GM23338 (cell line): ENCODE data around the gene TAF10. TPM values are rescaled to one million over a fixed set of nuclear protein-coding genes. Genes with fewer than 3 reads are reported as not detected.

Experiments used
- CREB1 ChIP-seq: fragments of 250-450 bp; sonication (Bioruptor Pico); IDR thresholded peaks from 2 replicates; pipeline ENCODE4 v1.5.0; 2020; ENCODE audit warnings: low read depth, mild to moderate bottlenecking, moderate library complexity
- EZH2 ChIP-seq: fragments of 200-600 bp; sonication (generic); IDR thresholded peaks from one replicate; pipeline ENCODE4 v1.8.0; 2017; ENCODE audit warnings: antibody characterized with exemption, mild to moderate bottlenecking, low read depth; ENCODE audit not compliant: unreplicated experiment
- EZH2phosphoT487 ChIP-seq: fragments of 200-600 bp; sonication (generic); IDR thresholded peaks from one replicate; pipeline ENCODE4 v1.8.1; 2018; ENCODE audit warnings: antibody characterized with exemption; ENCODE audit not compliant: unreplicated experiment
- JUNB ChIP-seq: IDR thresholded peaks from one replicate; pipeline ENCODE4 v1.6.1; 2016; ENCODE audit warnings: antibody characterized with exemption; ENCODE audit not compliant: unreplicated experiment
- POLR2AphosphoS5 ChIP-seq: IDR thresholded peaks from 2 replicates; pipeline ENCODE4 v1.6.1; 2016; ENCODE audit warnings: antibody characterized with exemption, low read depth
- ZNF114 ChIP-seq: fragments of 250-450 bp; sonication (Bioruptor Pico); IDR thresholded peaks from 2 replicates; pipeline ENCODE4 v1.5.0; 2020; ENCODE audit warnings: mild to moderate bottlenecking, moderate library complexity
- polyA plus RNA-seq: library from polyadenylated mRNA; unstranded; fragments of >200 nt; fragmentation: Nextera tagmentation; extraction: Ambion mirVana; gene quantifications from 2 replicates; pipeline ENCODE4 v1.2.1, GENCODE V29; 2016
- total RNA-seq: library from RNA; depleted of rRNA; stranded (reverse); fragments of >200 nt; shearing (Covaris generic); gene quantifications from 2 replicates; pipeline ENCODE4 v1.2.3, GENCODE V29; 2014
- TF ChIP-seq, protein P1 (sequence below): fragments of 250-450 bp; sonication (Bioruptor Pico); IDR thresholded peaks from 2 replicates; pipeline ENCODE4 v1.5.0; 2020; ENCODE audit warnings: mild to moderate bottlenecking, moderate library complexity
- TF ChIP-seq, protein P2 (sequence below): IDR thresholded peaks from 2 replicates; pipeline ENCODE4 v1.6.1; 2016; ENCODE audit warnings: antibody characterized with exemption
- TF ChIP-seq, protein P3 (sequence below): IDR thresholded peaks from one replicate; pipeline ENCODE4 v1.6.1; 2018; ENCODE audit warnings: antibody characterized with exemption; ENCODE audit not compliant: unreplicated experiment

Gene TAF10
- total and polyA plus RNA-seq, 2 experiments from 2014 or later = 108 to 253 TPM

DNA sequence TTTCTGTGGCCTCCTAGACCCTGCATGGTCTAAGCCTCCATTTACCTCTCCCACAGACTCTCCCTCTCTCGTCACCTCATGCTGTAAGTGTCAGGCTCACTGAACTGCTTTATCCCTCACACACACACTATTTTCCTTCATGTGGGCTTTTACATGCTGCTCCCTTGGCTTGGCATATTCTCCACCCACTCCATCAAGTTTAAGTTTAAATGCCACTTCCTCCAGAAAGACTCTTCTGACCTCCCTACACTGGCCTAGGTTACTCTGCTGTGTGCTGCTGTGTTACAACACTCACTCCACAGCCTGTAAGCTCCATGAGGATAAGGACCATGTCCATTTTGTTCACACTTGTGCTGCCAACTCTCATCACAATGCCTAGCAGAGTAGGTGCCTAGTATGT lies 41.1 kb upstream of the TAF10 start (continued):
- TF ChIP-seq, protein P1, sequence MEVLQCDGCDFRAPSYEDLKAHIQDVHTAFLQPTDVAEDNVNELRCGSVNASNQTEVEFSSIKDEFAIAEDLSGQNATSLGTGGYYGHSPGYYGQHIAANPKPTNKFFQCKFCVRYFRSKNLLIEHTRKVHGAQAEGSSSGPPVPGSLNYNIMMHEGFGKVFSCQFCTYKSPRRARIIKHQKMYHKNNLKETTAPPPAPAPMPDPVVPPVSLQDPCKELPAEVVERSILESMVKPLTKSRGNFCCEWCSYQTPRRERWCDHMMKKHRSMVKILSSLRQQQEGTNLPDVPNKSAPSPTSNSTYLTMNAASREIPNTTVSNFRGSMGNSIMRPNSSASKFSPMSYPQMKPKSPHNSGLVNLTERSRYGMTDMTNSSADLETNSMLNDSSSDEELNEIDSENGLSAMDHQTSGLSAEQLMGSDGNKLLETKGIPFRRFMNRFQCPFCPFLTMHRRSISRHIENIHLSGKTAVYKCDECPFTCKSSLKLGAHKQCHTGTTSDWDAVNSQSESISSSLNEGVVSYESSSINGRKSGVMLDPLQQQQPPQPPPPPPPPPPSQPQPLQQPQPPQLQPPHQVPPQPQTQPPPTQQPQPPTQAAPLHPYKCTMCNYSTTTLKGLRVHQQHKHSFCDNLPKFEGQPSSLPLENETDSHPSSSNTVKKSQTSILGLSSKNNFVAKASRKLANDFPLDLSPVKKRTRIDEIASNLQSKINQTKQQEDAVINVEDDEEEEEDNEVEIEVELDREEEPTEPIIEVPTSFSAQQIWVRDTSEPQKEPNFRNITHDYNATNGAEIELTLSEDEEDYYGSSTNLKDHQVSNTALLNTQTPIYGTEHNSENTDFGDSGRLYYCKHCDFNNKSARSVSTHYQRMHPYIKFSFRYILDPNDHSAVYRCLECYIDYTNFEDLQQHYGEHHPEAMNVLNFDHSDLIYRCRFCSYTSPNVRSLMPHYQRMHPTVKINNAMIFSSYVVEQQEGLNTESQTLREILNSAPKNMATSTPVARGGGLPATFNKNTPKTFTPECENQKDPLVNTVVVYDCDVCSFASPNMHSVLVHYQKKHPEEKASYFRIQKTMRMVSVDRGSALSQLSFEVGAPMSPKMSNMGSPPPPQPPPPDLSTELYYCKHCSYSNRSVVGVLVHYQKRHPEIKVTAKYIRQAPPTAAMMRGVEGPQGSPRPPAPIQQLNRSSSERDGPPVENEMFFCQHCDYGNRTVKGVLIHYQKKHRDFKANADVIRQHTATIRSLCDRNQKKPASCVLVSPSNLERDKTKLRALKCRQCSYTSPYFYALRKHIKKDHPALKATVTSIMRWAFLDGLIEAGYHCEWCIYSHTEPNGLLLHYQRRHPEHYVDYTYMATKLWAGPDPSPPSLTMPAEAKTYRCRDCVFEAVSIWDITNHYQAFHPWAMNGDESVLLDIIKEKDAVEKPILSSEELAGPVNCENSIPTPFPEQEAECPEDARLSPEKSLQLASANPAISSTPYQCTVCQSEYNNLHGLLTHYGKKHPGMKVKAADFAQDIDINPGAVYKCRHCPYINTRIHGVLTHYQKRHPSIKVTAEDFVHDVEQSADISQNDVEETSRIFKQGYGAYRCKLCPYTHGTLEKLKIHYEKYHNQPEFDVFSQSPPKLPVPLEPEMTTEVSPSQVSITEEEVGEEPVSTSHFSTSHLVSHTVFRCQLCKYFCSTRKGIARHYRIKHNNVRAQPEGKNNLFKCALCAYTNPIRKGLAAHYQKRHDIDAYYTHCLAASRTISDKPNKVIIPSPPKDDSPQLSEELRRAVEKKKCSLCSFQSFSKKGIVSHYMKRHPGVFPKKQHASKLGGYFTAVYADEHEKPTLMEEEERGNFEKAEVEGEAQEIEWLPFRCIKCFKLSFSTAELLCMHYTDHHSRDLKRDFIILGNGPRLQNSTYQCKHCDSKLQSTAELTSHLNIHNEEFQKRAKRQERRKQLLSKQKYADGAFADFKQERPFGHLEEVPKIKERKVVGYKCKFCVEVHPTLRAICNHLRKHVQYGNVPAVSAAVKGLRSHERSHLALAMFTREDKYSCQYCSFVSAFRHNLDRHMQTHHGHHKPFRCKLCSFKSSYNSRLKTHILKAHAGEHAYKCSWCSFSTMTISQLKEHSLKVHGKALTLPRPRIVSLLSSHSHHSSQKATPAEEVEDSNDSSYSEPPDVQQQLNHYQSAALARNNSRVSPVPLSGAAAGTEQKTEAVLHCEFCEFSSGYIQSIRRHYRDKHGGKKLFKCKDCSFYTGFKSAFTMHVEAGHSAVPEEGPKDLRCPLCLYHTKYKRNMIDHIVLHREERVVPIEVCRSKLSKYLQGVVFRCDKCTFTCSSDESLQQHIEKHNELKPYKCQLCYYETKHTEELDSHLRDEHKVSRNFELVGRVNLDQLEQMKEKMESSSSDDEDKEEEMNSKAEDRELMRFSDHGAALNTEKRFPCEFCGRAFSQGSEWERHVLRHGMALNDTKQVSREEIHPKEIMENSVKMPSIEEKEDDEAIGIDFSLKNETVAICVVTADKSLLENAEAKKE (CRISPR knock-in tag) = no peak
- TF ChIP-seq EZH2phosphoT487 = no peak
- no peak for TF ChIP-seq JUNB
- TF ChIP-seq ZNF114 (CRISPR knock-in tag) = no peak
- TF ChIP-seq, protein P2, sequence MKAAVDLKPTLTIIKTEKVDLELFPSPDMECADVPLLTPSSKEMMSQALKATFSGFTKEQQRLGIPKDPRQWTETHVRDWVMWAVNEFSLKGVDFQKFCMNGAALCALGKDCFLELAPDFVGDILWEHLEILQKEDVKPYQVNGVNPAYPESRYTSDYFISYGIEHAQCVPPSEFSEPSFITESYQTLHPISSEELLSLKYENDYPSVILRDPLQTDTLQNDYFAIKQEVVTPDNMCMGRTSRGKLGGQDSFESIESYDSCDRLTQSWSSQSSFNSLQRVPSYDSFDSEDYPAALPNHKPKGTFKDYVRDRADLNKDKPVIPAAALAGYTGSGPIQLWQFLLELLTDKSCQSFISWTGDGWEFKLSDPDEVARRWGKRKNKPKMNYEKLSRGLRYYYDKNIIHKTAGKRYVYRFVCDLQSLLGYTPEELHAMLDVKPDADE = no peak
- TF ChIP-seq, protein P3, sequence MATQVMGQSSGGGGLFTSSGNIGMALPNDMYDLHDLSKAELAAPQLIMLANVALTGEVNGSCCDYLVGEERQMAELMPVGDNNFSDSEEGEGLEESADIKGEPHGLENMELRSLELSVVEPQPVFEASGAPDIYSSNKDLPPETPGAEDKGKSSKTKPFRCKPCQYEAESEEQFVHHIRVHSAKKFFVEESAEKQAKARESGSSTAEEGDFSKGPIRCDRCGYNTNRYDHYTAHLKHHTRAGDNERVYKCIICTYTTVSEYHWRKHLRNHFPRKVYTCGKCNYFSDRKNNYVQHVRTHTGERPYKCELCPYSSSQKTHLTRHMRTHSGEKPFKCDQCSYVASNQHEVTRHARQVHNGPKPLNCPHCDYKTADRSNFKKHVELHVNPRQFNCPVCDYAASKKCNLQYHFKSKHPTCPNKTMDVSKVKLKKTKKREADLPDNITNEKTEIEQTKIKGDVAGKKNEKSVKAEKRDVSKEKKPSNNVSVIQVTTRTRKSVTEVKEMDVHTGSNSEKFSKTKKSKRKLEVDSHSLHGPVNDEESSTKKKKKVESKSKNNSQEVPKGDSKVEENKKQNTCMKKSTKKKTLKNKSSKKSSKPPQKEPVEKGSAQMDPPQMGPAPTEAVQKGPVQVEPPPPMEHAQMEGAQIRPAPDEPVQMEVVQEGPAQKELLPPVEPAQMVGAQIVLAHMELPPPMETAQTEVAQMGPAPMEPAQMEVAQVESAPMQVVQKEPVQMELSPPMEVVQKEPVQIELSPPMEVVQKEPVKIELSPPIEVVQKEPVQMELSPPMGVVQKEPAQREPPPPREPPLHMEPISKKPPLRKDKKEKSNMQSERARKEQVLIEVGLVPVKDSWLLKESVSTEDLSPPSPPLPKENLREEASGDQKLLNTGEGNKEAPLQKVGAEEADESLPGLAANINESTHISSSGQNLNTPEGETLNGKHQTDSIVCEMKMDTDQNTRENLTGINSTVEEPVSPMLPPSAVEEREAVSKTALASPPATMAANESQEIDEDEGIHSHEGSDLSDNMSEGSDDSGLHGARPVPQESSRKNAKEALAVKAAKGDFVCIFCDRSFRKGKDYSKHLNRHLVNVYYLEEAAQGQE = no peak
- TF ChIP-seq EZH2 = no peak
- TF ChIP-seq POLR2AphosphoS5 = no peak
- TF ChIP-seq CREB1 = no peak
